ENCODE data around the gene PLK1.

PLK1 gene

DNA sequence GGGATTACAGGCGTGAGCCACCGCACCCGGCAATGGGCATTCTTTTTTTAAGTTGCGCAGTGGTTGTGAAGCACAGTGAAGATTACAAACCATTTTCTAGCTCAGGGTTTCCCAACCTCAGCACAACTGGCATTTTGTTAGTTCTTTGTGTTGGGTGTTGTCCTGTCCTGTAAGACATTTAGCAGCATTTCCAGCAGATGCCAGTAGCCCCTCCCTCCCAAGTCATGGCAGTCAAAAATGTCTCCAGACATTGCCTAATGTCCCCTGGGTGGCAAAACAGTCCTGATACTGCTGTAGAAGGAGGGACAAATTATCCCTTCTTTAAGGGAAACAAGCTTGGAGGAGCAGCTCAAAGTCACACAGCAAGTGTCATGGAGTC, 15.6 kb downstream of the PLK1 start:
- H3K4me3 ChIP-seq (ENCODE audit: insufficient read length, low read depth): peak overlapping the region; percentile 12
- no peaks in the 10 kb centered on the region for H3K9me3 ChIP-seq (ENCODE audit: insufficient read depth, low read length)
- no peaks in the 10 kb centered on the region for H3K27me3 ChIP-seq (ENCODE audit: insufficient read depth, insufficient read length)
- no peak for TF ChIP-seq SUZ12 (IDR thresholded peaks at IDR 0.05; ENCODE audit: extremely low read depth, insufficient read depth, insufficient read length)
- no peak for TF ChIP-seq YY1 (IDR thresholded peaks at IDR 0.05; ENCODE audit: insufficient read depth, insufficient read length)
- no peak for TF ChIP-seq ZNF274 (IDR thresholded peaks at IDR 0.05; ENCODE audit: low read depth, low read length)
- H3K36me3 ChIP-seq (ENCODE audit: insufficient read depth, insufficient read length, low read length): peaks cover 49% of the 10 kb centered on the region
- peak overlapping the region; percentile 68 for H3K9ac ChIP-seq (ENCODE audit: insufficient read length, low read depth)
- no peak for DNase-seq (ENCODE audit: low read depth, low spot score)
- peaks cover 11% of the 10 kb centered on the region for H3K4me1 ChIP-seq (ENCODE audit: insufficient read depth, insufficient read length)

DNA sequence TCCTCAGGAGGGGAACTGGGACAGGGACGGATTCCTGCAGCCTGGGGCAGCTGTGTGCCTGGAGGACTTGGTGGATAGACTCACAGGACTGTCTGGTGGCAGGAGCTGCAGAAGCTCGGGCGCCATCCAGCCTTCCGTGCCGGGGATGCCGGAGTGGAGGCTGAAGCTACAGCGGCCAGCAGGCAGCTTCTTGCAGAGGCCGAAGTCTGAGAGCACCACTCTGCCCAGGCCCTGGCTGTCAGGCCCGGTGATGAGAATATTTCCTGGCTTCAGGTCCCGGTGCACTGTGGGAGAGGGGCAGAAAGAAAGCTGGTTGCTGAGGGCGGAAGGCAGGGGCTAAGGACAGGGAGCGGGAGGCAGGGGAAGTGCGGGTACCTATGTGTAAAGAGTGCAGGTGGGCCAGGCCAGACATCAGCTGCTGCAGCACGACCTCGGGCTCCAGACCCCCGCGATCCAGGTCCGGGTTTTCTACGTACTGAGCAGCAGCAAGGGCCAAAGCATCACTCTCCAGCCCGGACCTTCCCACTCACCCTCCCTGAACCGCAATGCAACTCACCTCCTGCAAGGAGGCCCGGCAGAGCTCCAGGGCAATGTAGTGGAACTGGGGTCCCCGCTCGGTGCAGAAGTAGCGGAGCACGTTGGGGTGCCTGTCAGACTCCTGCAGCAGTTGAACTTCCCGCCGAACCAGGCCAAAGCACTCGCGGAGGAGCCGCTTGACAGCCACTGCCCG, 16.1 kb downstream of the PLK1 start:
- peak; percentile 59 for DNase-seq (ENCODE audit: low read depth, low spot score)
- Histone ChIP-seq H3K4me1 (ENCODE audit: insufficient read depth, insufficient read length) (peaks cover 7% of the 10 kb centered on the region), H3K9me3 (ENCODE audit: insufficient read depth, low read length) (no peaks in the 10 kb centered on the region), H3K9ac (ENCODE audit: insufficient read length, low read depth) (peak overlapping the region; percentile 68), H3K36me3 (ENCODE audit: insufficient read depth, insufficient read length, low read length) (peaks cover 44% of the 10 kb centered on the region), H3K4me3 (ENCODE audit: insufficient read length, low read depth) (peak overlapping the region; percentile 12), H3K27me3 (ENCODE audit: insufficient read depth, insufficient read length) (no peaks in the 10 kb centered on the region)
- no peak for TF ChIP-seq SUZ12 (IDR thresholded peaks at IDR 0.05; ENCODE audit: extremely low read depth, insufficient read depth, insufficient read length)
- no peak for TF ChIP-seq ZNF274 (IDR thresholded peaks at IDR 0.05; ENCODE audit: low read depth, low read length)
- no peak for TF ChIP-seq YY1 (IDR thresholded peaks at IDR 0.05; ENCODE audit: insufficient read depth, insufficient read length)

DNA sequence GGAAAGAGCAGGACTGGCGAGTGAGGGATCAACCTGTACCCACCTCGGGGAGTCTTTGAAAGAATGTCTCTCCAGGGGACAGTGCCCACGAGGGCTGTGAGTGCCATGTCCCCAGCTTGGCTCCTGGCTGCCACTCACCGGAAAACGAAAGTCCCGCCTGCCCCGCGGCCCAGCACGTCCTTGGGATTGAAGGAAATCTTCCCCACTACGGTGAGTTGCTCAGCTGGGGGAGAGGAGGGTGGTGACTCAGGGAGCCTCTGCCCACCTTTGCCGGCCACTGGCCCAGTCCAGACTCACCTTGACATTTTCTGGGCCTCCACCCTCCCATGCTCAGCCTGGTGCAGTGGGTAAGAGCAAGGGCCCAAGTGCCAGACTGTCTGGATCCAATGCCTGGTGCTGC, 17.1 kb downstream of the PLK1 start:
- no peak for DNase-seq (ENCODE audit: low read depth, low spot score)
- H3K4me1 ChIP-seq (ENCODE audit: insufficient read depth, insufficient read length): peaks cover 10% of the 10 kb centered on the region
- no peak overlapping the region for H3K4me3 ChIP-seq (ENCODE audit: insufficient read length, low read depth)
- H3K27me3 ChIP-seq (ENCODE audit: insufficient read depth, insufficient read length): no peaks in the 10 kb centered on the region
- peak overlapping the region; percentile 8 for H3K9ac ChIP-seq (ENCODE audit: insufficient read length, low read depth)
- peaks cover 34% of the 10 kb centered on the region for H3K36me3 ChIP-seq (ENCODE audit: insufficient read depth, insufficient read length, low read length)
- TF ChIP-seq ZNF274 (IDR thresholded peaks at IDR 0.05; ENCODE audit: low read depth, low read length) (no peak), YY1 (IDR thresholded peaks at IDR 0.05; ENCODE audit: insufficient read depth, insufficient read length) (no peak), SUZ12 (IDR thresholded peaks at IDR 0.05; ENCODE audit: extremely low read depth, insufficient read depth, insufficient read length) (no peak)
- H3K9me3 ChIP-seq (ENCODE audit: insufficient read depth, low read length): no peaks in the 10 kb centered on the region

DNA sequence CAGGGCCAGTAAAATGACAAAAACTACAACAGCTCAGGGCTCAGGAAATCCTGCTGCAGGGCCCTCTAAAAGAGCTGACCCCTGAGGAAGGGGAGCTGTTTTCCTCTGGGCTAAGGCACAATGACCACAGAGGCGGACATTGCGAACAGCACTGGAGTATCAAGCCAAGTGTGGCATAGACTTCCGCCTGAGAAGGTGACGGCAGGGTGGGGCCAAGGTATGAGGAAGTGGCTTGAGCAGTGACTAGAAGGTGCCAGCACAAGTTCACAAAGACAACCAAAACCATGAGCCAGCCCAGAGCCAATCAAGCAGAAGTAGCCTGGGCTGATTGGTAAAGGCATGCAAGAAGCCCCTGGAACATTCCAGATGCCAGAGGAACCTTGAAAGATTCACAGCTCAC, 20.4 kb downstream of the PLK1 start:
- DNase-seq (ENCODE audit: low read depth, low spot score): no peak
- peaks cover 15% of the 10 kb centered on the region for H3K4me1 ChIP-seq (ENCODE audit: insufficient read depth, insufficient read length)
- no peak overlapping the region for H3K9ac ChIP-seq (ENCODE audit: insufficient read length, low read depth)
- TF ChIP-seq YY1 (IDR thresholded peaks at IDR 0.05; ENCODE audit: insufficient read depth, insufficient read length): no peak
- H3K27me3 ChIP-seq (ENCODE audit: insufficient read depth, insufficient read length): no peaks in the 10 kb centered on the region
- H3K9me3 ChIP-seq (ENCODE audit: insufficient read depth, low read length): peaks cover 5% of the 10 kb centered on the region; the same call in 1 of the 2 replicates
- no peak overlapping the region for H3K4me3 ChIP-seq (ENCODE audit: insufficient read length, low read depth)
- H3K36me3 ChIP-seq (ENCODE audit: insufficient read depth, insufficient read length, low read length): peaks cover 4% of the 10 kb centered on the region

DNA sequence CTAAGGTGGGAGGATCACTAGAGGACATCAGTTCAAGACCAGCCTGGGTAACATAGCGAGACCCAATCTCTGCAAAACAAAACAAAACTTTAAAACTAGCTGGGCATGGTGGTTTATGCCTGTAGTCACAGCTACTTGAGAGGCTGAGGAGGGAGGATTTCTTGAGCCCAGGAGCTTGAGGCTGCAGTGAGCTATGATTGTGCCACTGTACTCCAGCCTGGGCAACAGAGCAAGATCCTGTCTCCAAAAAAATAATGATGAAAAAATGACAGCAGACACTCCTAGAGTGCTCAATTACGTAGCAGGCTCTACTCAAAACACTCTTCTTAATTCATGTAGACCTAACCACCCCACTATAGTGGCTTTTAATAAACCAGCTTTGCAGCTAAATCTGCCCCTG, 21.4 kb downstream of the PLK1 start:
- Histone ChIP-seq H3K4me1 (ENCODE audit: insufficient read depth, insufficient read length) (peaks cover 10% of the 10 kb centered on the region), H3K27me3 (ENCODE audit: insufficient read depth, insufficient read length) (no peaks in the 10 kb centered on the region), H3K4me3 (ENCODE audit: insufficient read length, low read depth) (no peak overlapping the region), H3K9ac (ENCODE audit: insufficient read length, low read depth) (no peak overlapping the region), H3K36me3 (ENCODE audit: insufficient read depth, insufficient read length, low read length) (peaks cover 4% of the 10 kb centered on the region), H3K9me3 (ENCODE audit: insufficient read depth, low read length) (peaks cover 5% of the 10 kb centered on the region; the same call in 1 of the 2 replicates)
- TF ChIP-seq ZNF274 (IDR thresholded peaks at IDR 0.05; ENCODE audit: low read depth, low read length) (no peak), SUZ12 (IDR thresholded peaks at IDR 0.05; ENCODE audit: extremely low read depth, insufficient read depth, insufficient read length) (no peak), YY1 (IDR thresholded peaks at IDR 0.05; ENCODE audit: insufficient read depth, insufficient read length) (no peak)
- no peak for DNase-seq (ENCODE audit: low read depth, low spot score)

DNA sequence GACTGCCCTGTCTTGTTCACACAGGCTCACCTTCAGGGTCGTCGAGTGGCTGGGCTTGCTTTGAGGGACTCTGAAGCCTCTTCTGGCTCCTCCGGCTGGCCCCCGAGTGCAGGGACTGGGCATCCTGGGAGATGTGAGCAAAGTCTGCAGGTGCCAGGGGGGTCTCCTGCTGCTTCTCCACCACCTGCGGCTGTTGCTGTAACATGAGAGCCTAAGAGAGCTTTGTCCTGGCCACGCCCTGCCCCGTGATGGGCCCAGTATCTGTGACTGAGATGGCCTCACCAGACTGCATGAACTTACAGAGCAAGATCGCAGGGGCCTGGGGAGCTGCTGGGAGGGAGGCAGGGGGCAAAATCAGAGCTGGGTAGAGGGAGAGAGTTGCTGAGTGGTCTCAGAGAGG, 21.8 kb downstream of the PLK1 start:
- no peak for DNase-seq (ENCODE audit: low read depth, low spot score)

DNA sequence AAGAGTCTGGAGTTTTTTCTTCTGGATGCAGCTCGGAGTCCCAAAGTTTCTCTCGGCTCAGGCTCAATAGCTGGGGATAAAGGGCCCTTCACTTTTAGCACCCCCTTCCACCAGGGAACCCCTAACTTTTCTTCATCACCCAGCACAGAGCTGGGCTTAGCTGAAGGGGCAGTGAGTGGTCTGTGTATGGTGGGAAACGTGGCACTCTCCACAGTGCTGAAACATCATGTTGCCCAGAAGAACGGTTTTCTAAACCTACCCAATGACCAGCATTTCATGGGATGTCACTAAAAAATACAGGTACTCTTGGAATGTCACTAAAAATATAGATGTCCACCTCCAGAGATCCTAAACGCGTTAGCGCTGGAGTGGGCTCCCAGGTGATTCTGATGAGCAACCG, 22.4 kb downstream of the PLK1 start:
- peaks cover 10% of the 10 kb centered on the region for H3K4me1 ChIP-seq (ENCODE audit: insufficient read depth, insufficient read length)
- TF ChIP-seq YY1 (IDR thresholded peaks at IDR 0.05; ENCODE audit: insufficient read depth, insufficient read length) (no peak), ZNF274 (IDR thresholded peaks at IDR 0.05; ENCODE audit: low read depth, low read length) (no peak), SUZ12 (IDR thresholded peaks at IDR 0.05; ENCODE audit: extremely low read depth, insufficient read depth, insufficient read length) (no peak)
- H3K27me3 ChIP-seq (ENCODE audit: insufficient read depth, insufficient read length): no peaks in the 10 kb centered on the region
- no peak overlapping the region for H3K9ac ChIP-seq (ENCODE audit: insufficient read length, low read depth)
- peaks cover 5% of the 10 kb centered on the region; the same call in 1 of the 2 replicates for H3K9me3 ChIP-seq (ENCODE audit: insufficient read depth, low read length)
- peaks cover 4% of the 10 kb centered on the region for H3K36me3 ChIP-seq (ENCODE audit: insufficient read depth, insufficient read length, low read length)
- DNase-seq (ENCODE audit: low read depth, low spot score): no peak
- H3K4me3 ChIP-seq (ENCODE audit: insufficient read length, low read depth): no peak overlapping the region

More for the DNA sequence above, 21.8 kb downstream of the PLK1 start:
- no peaks in the 10 kb centered on the region for H3K27me3 ChIP-seq (ENCODE audit: insufficient read depth, insufficient read length)
- H3K4me1 ChIP-seq (ENCODE audit: insufficient read depth, insufficient read length): peaks cover 10% of the 10 kb centered on the region
- TF ChIP-seq SUZ12 (IDR thresholded peaks at IDR 0.05; ENCODE audit: extremely low read depth, insufficient read depth, insufficient read length): no peak
- no peak for TF ChIP-seq ZNF274 (IDR thresholded peaks at IDR 0.05; ENCODE audit: low read depth, low read length)
- no peak for TF ChIP-seq YY1 (IDR thresholded peaks at IDR 0.05; ENCODE audit: insufficient read depth, insufficient read length)
- peaks cover 5% of the 10 kb centered on the region; the same call in 1 of the 2 replicates for H3K9me3 ChIP-seq (ENCODE audit: insufficient read depth, low read length)
- H3K9ac ChIP-seq (ENCODE audit: insufficient read length, low read depth): no peak overlapping the region
- no peak overlapping the region for H3K4me3 ChIP-seq (ENCODE audit: insufficient read length, low read depth)
- H3K36me3 ChIP-seq (ENCODE audit: insufficient read depth, insufficient read length, low read length): peaks cover 4% of the 10 kb centered on the region

Measured in NT2/D1 (cell line).